GM15510 (cell line): Measurements from ENCODE around the gene ARAP3.

Experiments used
- POLR2A ChIP-seq: IDR thresholded peaks from 3 replicates; pipeline ENCODE4 v1.6.1; 2011; ENCODE audit warnings: borderline replicate concordance; ENCODE audit not compliant: insufficient read length; ENCODE audit errors: extremely low read depth

Gene ARAP3

GRCh38 chr5:141681695-141682641 lies at the start of gene ARAP3:
Gene ARAP3, minus strand, starts transcription at chr5:141682230. Its CDS starts 1,744 bp downstream, at chr5:141680486.
- no peak for TF ChIP-seq POLR2A

- TF ChIP-seq POLR2A = no peak
These were observed 47.5 kb upstream of the ARAP3 start for GRCh38 chr5:141729387-141730006.

DNA sequence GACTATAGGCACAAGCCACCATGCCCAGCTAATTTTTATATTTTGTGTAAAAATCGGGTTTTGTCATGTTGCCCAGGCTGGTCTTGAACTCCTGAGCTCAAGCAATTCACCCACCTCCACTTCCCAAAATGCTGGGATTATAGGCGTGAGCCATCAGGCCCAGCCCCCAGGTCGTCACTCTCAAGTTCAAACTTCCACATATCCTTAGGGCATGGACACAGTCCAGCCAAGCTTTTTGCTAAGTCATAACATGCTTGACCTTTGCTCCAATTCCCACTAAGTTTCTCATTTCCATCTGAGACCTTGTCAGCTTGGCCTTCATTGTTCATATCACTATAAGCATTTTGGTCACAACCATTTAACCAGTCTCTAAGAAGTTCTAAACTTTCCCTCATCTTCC lies 43.9 kb upstream of the ARAP3 start:
- TF ChIP-seq POLR2A = no peak

DNA sequence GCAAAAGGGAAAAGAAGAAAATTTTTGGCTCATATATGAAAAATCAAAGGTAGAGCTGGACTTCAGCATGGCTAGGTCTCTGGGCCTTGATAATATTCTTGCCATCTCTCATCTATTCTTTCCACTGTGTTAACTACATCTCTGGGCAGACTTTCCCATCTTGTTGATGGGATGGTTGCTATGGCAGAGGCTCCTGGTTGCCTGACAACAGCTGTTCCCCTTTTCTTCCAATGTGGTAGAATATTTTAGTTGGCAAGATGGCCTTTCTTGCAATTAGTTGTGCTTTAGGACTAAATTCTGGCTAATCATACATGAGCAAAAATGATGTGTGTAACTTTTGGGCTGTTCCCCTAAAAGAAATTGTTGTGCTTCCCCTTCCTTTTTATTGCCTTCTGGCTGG lies 40.2 kb upstream of the ARAP3 start:
- TF ChIP-seq POLR2A = no peak

- TF ChIP-seq POLR2A = no peak
These were observed 35.0 kb upstream of the ARAP3 start for GRCh38 chr5:141717043-141717442.

DNA sequence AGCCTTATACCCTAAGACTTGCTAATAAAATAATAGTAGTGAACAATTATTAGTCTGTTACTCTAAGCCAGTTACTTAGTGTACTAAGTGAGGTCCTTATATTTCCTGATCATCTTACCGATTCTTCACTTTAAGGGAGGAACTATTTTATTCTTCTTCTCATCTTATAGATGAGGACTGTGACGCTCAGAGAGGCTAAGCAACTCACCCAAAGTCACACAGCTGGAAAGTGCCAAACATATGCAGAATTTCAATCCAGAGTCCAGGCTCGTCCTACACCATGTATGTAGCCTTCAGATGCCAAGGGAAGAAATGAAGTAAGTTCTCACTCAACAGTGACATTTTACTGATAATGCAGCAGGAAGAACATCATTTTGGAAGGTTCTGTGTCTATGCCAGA lies 34.4 kb upstream of the ARAP3 start:
- no peak for TF ChIP-seq POLR2A

DNA sequence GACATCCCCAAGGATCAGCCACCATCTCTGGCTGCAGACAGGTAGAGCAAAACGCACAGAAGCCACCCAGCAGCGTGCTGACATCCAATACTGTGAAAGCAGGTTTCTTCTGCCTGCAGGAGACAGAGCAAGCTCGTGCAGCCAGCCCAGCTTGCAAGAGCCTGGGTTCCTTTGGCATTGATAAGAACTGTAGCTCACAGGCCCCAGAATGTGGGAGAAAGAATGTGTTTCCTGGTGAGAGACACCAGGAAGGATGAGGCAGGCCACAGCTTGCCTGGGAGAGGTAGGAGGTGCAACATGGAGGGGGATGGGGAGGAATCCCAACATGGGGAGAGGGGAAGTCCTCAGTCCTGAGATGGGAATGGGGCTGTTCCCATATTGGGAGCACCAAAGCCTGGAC lies 34.0 kb upstream of the ARAP3 start:
- no peak for TF ChIP-seq POLR2A

- no peak for TF ChIP-seq POLR2A
These were observed 33.4 kb upstream of the ARAP3 start for GRCh38 chr5:141715346-141715905.

DNA sequence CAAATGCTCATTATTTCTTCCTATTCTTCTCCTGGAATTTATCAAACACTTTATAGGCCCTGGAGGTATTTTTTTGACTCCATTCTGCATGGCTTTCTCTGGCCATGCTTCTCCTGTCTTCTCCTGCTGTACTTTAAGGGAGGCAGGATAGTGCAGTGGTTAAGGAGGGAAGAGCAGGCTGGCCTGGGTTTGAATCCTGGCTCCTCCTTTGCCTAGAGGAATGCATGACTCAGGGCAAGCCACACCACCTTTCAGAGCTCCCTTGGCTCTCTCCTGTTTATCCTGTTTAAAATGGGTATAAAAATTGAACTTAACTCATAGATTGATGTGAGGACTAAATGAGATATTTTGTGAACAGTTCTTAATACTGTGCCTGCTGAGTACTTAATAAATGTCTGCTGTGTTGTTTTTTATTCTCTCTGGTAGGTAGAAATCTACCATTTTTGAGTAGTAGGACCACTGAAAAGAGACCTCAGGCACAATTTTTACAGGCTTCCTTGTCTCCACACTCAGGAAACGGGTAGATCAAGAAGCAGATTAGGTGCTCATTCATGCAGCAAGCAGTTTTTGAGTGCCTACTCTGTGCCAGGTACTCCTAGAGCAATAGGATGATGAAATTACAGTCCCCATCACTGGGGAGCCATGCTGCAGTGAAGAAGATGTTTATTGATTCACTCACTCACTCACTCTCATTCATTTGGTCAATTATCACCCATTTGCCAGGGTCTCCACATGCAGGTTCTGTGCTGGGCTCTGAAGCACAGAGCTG lies 32.7 kb upstream of the ARAP3 start:
- TF ChIP-seq POLR2A = no peak

- no peak for TF ChIP-seq POLR2A
These were observed 31.7 kb upstream of the ARAP3 start for GRCh38 chr5:141713616-141714309.

- no peak for TF ChIP-seq POLR2A
These were observed 29.7 kb upstream of the ARAP3 start for GRCh38 chr5:141711687-141712086.

DNA sequence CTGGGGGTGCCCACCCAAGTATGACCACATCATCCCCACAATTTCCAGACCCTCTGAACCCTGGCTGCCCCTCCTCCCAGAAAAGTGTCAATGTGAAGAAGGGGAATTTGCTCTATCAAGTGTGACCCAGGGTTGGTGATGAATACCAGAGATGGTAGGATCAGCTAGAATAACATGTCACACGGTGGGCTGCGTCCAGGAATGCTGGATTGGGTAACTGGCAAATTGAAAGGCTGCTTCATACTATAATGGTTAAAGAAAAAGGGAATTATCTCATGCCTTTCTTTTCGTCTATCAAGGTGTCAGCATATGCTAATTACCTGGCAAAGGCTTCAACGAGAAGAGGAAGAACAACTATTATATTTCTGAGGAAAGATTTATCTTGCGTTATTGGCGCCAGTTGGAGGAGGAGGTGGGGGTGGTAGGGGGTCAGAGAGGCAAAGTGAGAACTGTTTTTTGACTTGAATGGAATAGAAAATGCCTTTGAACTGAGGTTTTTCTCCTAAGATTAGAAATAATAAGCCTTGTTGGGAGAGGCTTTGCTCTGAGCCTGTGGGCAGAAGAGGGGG lies 27.8 kb upstream of the ARAP3 start:
- no peak for TF ChIP-seq POLR2A

- TF ChIP-seq POLR2A = no peak
These were observed 26.0 kb upstream of the ARAP3 start for GRCh38 chr5:141708016-141708415.

DNA sequence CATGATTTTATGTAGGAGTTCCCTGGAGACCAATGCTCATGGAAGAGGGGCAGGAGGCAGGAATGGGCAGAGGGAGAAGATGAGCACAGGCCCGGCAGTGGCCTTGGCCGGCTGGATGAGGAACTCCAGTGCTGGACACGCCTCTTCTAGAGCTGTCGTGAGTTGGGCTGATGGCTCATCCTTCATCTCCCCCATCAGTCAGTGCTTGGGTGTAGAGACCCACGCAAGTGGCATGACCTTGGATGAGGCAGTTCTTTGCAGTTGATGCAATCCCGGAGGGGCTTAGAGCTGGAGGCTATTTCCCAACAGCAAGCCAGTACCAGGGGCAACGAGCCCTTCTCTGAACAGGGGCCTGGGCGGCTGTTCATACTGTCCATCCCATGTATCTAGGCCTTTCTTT lies 25.5 kb upstream of the ARAP3 start:
- no peak for TF ChIP-seq POLR2A
